HepG2 (cell line): ENCODE measurements around the gene KIF7. TPM values are rescaled to one million over a fixed set of nuclear protein-coding genes. Genes with fewer than 3 reads are reported as not detected.

Experiments
- BCL3 ChIP-seq: sonication (generic); formaldehyde crosslinking; IDR thresholded peaks from 2 replicates; pipeline ENCODE4 v1.5.1; 2020; ENCODE audit warnings: mild to moderate bottlenecking, missing genetic modification reagents, moderate library complexity
- GABPA ChIP-seq, 2 experiments: IDR thresholded peaks; 2 replicates each; pipeline ENCODE4 v1.6.1; 2011 to 2016; ENCODE audit warnings: low read depth in 2 of 2, low read length in 1 of 2, missing biosample characterization in 1 of 2, missing genetic modification characterization in 1 of 2
- HMGA1 ChIP-seq: sonication (generic); formaldehyde crosslinking; conservative IDR thresholded peaks from 2 replicates; pipeline ENCODE4 v1.4.0; 2020; ENCODE audit warnings: missing genetic modification reagents
- JUN ChIP-seq: sonication (generic); formaldehyde crosslinking; IDR thresholded peaks from 2 replicates; pipeline ENCODE4 v1.4.0; 2020; ENCODE audit warnings: mild to moderate bottlenecking, missing genetic modification reagents
- ZBTB39 ChIP-seq: sonication (generic); formaldehyde crosslinking; IDR thresholded peaks from 2 replicates; pipeline ENCODE4 v1.5.0; 2020; ENCODE audit warnings: missing genetic modification reagents
- ZNF333 ChIP-seq: sonication (generic); formaldehyde crosslinking; IDR thresholded peaks from 2 replicates; pipeline ENCODE4 v1.4.0; 2020; ENCODE audit warnings: mild to moderate bottlenecking, missing genetic modification reagents, borderline replicate concordance
- ZNF407 ChIP-seq: sonication (generic); formaldehyde crosslinking; IDR thresholded peaks from one replicate; pipeline ENCODE4 v1.5.1; 2020; ENCODE audit warnings: mild to moderate bottlenecking, missing genetic modification reagents; ENCODE audit errors: not compliant biosample characterization
- ZNF44 ChIP-seq: sonication (generic); formaldehyde crosslinking; IDR thresholded peaks from 2 replicates; pipeline ENCODE4 v1.5.1; 2020; ENCODE audit warnings: mild to moderate bottlenecking, missing genetic modification reagents
- polyA plus RNA-seq, 8 experiments: library from polyadenylated mRNA; depleted of rRNA in 3 of 8; stranded (reverse) in 7 of 8; unstranded in 1 of 8; fragments of >200 nt; fragmentation: Illumina TruSeq in 4 of 8; extraction: Trizol in 4 of 8; gene quantifications; 2 replicates each; pipeline versions ENCODE4 v1.2.1 to v1.2.3, GENCODE V29; 2011 to 2016; ENCODE audit warnings: low read depth in 4 of 8, missing spikeins in 1 of 8, mixed read lengths in 1 of 8; ENCODE audit not compliant: insufficient read depth in 1 of 8
- total RNA-seq, 5 experiments: library from RNA; depleted of rRNA; stranded (reverse); fragments of >200 nt; fragmentation: Illumina TruSeq; extraction: Trizol; gene quantifications; 2 replicates each; pipeline ENCODE4 v1.2.3, GENCODE V29; 2016; ENCODE audit warnings: low read depth in 1 of 5
- TF ChIP-seq, protein P1 (sequence below): IDR thresholded peaks from 2 replicates; pipeline ENCODE4 v1.6.1; 2016; ENCODE audit warnings: low read depth, control low read depth
- TF ChIP-seq, protein P2 (sequence below): sonication (generic); formaldehyde crosslinking; IDR thresholded peaks from 2 replicates; pipeline ENCODE4 v1.4.0; 2020; ENCODE audit warnings: missing genetic modification reagents, borderline replicate concordance
- TF ChIP-seq, protein P3 (sequence below): sonication (generic); formaldehyde crosslinking; IDR thresholded peaks from 2 replicates; pipeline ENCODE4 v1.5.0; 2020; ENCODE audit warnings: missing genetic modification reagents, mild to moderate bottlenecking, borderline replicate concordance

KIF7 gene
- total and polyA plus RNA-seq, 2 of the 13 experiments (the other 11 are each of a cell fraction or from before 2014, with no cell fraction given) = 1.5 to 6.2 TPM

GRCh38 chr15:89690276-89691218 is 35.3 kb upstream of the KIF7 start, which contains the start of the genes PEX11A and WDR93 (continued):
- no peak for TF ChIP-seq ZNF407
- no peak for TF ChIP-seq ZBTB39
- TF ChIP-seq JUN (CRISPR knock-in tag) = no peak
- TF ChIP-seq, protein P1, sequence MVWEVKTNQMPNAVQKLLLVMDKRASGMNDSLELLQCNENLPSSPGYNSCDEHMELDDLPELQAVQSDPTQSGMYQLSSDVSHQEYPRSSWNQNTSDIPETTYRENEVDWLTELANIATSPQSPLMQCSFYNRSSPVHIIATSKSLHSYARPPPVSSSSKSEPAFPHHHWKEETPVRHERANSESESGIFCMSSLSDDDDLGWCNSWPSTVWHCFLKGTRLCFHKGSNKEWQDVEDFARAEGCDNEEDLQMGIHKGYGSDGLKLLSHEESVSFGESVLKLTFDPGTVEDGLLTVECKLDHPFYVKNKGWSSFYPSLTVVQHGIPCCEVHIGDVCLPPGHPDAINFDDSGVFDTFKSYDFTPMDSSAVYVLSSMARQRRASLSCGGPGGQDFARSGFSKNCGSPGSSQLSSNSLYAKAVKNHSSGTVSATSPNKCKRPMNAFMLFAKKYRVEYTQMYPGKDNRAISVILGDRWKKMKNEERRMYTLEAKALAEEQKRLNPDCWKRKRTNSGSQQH (CRISPR knock-in tag) = peak; percentile 89
- TF ChIP-seq, protein P2, sequence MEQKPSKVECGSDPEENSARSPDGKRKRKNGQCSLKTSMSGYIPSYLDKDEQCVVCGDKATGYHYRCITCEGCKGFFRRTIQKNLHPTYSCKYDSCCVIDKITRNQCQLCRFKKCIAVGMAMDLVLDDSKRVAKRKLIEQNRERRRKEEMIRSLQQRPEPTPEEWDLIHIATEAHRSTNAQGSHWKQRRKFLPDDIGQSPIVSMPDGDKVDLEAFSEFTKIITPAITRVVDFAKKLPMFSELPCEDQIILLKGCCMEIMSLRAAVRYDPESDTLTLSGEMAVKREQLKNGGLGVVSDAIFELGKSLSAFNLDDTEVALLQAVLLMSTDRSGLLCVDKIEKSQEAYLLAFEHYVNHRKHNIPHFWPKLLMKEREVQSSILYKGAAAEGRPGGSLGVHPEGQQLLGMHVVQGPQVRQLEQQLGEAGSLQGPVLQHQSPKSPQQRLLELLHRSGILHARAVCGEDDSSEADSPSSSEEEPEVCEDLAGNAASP = peak; percentile 55; the same call in 1 of the 2 replicates
- TF ChIP-seq, protein P3, sequence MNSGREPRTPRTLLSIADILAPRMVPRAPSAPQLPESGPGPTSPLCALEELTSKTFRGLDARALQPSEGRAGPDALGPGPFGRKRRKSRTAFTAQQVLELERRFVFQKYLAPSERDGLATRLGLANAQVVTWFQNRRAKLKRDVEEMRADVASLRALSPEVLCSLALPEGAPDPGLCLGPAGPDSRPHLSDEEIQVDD (CRISPR knock-in tag) = no peak
- peak; percentile 89 for TF ChIP-seq GABPA (IDR thresholded peaks at IDR 0.05; ENCODE audit: low read depth, low read length)
- peak; percentile 96 for TF ChIP-seq GABPA (CRISPR knock-in tag; IDR thresholded peaks at IDR 0.05; ENCODE audit: low read depth)
- no peak for TF ChIP-seq HMGA1 (CRISPR knock-in tag)
- TF ChIP-seq ZNF44 (CRISPR knock-in tag) = no peak
- TF ChIP-seq ZNF333 (CRISPR knock-in tag) = 0 out of 2 replicates have a peak, but pooled peaks have one; percentile 20
- TF ChIP-seq BCL3 (CRISPR knock-in tag) = no peak
